22Rv1 (cell line): ENCODE measurements around the gene ARID4A.

Experiments used
- CTCF ChIP-seq: fragments of 450-650 bp; IDR thresholded peaks from 2 replicates; pipeline ENCODE4 v1.5.1; 2017; ENCODE audit warnings: mild to moderate bottlenecking
- ZFX ChIP-seq: fragments of 450-650 bp; IDR thresholded peaks from 2 replicates; pipeline ENCODE4 v1.6.1; 2017; ENCODE audit warnings: antibody characterized with exemption, borderline replicate concordance

- TF ChIP-seq CTCF (no peak), ZFX (no peak)
Observed at GRCh38 chr14:58292187-58292586, 6.2 kb upstream of the ARID4A start.
